H4 (cell line): ENCODE data around the gene DEPDC5. TPM values are rescaled to one million over a fixed set of nuclear protein-coding genes. Genes with fewer than 3 reads are reported as not detected.

Source experiments
- DNase-seq: peaks from one replicate; pipeline ENCODE4 v3.0.0-alpha.2; 2015; ENCODE audit warnings: low spot score
- total RNA-seq: library from RNA; depleted of rRNA; stranded (reverse); fragments of >200 nt; shearing (Covaris generic); gene quantifications from 2 replicates; pipeline ENCODE4 v1.2.3, GENCODE V29; 2014

The DEPDC5 gene
- total RNA-seq, 1 experiment from 2014 or later: 5.6 TPM

DNA sequence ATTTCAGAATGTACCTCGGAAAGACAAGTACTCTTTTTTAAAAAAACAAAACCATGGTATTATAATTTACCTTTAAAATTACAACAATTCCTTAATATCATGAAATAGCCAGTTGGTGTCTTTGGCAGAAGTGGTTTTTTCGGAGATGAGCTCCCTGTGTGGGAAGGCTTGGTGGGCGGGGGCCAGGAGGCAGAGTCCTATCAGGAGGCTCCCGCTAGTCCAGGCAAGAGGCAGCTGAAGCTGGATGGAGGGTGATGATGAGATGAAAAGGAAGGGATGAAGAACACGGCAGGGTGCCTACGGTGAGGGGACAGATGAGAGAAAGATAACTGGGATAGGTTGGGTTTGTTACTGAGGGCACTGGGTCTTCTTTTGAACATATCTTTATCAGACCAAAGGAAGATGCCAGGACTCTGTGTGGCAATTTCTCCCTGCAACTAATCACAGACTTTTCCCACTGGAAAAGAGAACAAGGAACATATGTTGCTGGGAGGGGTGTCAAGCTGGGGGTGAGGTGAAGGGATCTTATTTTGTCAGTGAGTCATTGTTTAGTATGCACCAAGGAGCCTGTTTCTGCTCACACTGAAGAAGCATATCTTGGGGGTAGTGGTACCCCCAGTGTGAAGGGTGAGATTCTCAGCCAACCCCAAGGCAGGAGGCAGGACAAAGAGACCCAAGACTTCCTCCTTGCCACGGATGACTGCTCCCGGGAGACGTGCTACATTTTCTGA is 99.0 kb downstream of the DEPDC5 start:
- DNase-seq: no peak

DNA sequence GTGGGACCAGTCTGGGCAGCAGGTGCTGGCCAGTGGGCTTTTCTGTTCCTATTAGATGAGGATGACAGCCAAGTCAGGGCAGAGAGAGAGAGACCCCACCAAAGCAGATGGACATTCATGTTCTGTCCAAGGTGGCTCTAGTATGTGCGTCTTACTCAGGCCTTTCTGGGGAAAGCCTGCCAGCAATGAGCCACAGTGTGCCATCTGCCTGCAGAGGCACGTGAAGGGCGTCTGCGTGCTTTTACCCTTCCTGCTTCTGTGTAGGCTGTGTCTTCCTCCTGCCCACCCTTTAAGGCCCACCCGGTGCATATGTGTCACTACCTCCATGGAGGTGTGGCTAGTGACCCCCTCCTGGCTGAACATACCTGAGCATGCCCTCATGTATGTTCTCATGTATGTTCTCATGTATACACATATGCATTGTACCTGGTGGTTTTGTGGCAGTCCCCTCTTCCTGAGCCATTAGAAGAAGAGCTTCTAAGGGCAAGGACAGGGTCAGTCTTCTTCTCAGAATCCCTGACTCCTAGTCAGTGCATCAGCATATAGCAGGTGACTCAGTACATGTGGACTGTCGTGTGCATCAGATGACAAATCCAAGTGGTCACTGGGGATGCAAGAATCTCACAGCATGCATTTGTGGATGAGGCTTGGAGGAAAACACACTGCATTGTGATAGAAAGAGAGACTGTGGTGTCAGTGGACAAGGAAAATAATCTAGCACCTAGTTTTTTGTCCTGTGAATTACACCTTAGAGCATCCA is 100.1 kb downstream of the DEPDC5 start:
- no peak for DNase-seq

DNA sequence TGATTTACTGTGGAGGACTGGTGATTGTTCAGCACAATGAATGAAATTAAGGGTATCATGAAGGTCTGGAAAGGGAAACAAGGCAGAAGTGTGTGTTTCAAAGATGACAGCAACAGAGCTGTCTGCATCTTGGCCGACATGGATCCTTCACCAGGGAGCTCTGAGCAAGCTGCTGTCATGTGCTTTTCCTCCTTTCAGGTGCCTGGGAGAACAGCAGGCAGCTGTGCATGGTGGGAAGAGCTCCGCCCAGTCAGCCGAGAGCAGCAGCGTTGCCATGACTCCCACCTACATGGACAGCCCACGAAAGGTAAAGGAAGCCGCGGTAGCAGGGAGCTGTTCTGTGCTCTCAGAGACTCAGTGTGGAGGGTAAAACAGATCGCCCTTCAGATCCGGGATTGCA is 103.4 kb downstream of the DEPDC5 start:
- no peak for DNase-seq

DNA sequence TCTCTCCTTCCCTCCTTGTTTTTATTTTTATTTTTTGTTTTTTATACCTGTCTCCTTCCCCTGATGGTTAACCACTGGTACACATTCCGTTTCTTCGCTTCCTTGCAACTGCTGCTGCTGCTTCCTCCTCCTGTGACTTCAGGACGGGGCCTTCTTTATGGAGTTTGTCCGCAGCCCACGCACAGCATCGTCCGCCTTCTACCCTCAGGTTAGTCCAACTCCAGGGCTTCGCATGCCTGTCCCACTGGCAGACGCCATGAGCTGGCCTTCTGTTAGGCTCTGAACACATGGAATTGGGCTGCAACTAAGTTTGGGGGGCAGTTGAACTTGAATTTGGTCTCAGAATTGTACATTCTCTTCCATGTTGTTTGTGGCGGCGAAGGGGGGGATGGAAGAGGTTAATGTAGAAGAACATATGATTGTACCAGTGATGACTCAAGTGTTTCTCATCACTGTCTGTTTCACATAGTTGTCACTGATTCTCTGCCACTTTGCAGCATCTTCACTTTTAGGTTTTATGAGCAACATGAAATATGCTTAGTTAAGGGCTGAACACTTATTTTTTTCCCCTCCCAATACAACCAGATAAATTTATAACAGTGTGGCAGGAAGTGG is 107.5 kb downstream of the DEPDC5 start:
- DNase-seq: no peak

DNA sequence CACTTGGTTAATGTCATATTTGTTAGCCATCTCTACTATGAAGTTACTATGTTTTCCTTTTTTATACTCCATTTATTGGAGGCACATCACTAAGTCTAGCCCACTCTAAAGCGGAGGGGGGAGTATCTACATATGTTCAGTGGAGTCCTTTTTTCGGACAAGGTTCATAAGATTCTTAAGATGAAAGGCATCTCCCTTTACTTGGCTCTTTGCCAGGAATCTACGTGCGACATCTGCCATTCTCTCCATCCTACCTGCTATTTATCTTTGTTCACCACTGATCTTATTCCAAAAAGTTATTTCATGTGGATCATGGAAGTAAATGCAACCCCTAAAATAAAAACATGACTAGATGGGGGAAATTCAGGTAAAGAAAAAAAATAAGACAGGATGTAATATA is 113.1 kb downstream of the DEPDC5 start:
- DNase-seq: no peak

DNA sequence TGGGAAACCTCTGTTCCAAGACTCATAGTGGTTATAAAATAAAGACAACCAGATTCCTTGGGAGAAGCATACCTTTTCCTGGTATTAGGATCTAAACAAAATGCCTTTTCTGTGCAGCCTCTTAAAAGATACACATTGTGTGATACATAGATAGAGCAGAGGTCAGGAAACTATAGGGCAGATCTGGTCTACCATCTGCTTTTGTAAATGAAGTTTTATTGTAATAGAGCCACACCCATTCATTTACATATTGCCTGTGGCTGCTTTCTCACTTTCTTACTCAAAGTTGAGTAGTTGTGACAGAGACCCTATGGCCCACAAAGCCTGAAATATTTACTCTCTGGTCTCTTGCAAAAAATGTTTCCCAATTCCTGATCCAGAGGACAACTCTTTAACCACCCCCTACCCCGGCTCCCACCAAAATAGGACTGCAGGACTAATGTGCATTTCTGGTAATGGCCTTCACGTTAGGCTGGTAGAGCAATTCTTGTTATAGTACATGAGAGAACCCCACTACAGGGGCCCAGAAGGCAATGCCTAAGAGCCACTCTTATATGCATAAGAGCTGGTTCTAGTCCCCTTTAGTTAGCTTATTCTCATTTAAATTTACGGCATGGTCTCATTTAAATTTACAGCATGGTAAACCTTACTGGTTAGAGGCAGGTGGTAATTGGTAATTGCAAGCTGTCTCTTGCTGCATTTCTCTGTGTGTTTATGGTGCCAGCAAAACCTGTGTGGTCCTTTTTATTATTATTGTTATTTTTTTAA is 113.8 kb downstream of the DEPDC5 start:
- no peak for DNase-seq

DNA sequence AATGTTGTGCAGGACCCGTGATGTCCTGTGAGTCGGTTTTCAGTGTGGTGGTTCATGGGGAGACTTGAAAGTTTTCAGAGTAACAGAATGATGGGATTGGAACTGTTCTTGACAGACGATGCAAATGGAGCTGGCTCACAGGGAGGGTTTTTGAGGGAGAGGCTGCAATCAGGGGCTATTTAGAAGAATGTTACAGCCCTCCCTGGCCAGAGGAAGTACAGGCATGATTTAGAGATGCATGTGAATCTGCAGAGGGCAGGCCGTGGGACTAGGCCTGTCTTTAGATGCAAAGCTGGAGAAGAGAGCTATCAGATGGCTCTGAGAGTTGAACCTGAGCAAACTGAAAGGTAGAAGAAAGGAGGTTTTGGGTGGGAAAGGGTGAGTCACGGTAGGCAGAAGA is 115.9 kb downstream of the DEPDC5 start:
- no peak for DNase-seq

DNA sequence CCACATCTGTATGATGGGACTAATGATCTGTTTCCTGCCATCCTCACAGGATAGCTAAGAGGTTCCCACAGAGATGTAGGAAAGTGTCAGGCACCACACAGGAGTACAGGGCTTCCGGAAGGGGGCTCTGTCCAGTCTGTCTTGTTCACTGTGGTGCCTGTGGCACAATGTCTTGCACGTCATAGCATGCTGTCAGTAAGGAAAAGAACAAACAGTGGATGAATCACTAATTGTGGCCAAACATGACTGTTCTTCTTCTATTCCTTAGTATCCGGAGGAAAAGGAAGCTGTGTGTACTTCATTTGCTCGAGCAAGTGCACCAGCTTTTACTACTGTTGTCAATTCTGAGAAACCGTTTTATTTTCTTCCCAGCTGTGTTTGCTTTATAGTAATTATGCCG is 117.1 kb downstream of the DEPDC5 start:
- peak; percentile 68 for DNase-seq

DNA sequence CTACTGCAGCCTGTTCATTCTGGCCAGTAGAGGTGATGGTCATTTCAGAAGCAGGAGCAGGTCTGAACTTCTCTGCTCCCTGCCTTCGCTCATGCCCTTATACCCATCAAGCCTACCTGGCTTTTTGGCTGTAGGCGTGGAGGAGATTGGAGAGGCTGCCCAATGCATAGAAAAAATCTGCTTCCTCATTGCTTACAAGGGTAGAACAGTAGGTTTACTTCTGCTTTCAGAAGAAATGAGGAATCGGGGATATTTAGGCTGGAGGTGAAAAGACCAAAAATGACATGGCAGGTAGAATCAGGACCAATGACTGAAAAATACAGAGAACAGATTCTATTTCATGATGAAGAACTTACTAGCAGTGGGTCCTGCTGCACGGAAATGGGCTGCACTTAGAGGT is 117.7 kb downstream of the DEPDC5 start:
- DNase-seq: no peak

DNA sequence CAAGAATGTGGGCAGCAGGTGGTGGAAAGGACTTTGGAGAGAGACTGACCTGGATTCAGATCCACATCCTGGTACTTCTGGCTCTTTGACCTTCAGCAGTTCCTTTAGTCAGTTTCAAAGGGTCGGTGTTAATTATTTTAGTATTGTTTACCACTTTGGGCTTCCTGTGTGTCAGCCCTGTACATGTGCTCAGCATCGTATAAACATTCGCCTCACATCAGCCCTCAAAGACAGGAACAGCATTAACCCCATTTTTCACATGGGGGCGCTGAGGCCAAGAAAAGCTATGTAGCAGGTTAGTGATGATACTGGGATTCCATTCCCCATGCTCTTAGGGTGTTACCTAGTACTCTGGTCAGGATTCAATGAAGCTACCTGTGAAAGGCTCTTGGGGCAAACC is 118.4 kb downstream of the DEPDC5 start:
- DNase-seq: no peak

DNA sequence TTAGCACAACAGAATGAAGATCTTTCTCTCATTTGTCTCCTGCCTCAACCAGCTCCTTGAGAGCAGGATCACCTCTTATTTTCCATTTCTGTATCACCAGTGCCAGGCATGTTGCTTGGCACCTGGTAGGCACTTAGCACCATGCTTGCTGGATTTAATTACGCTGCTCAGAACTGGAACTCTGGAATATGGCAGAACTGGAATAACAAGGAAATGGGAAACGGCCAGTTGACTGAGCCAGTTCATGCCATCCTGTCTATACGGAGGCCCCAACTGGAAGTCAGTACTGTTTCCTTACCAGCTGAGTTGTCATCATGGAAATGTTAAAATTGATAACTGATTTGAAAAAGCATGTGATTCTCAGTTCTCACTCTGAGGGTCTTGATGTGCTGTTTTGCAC is 121.0 kb downstream of the DEPDC5 start:
- DNase-seq: no peak

DNA sequence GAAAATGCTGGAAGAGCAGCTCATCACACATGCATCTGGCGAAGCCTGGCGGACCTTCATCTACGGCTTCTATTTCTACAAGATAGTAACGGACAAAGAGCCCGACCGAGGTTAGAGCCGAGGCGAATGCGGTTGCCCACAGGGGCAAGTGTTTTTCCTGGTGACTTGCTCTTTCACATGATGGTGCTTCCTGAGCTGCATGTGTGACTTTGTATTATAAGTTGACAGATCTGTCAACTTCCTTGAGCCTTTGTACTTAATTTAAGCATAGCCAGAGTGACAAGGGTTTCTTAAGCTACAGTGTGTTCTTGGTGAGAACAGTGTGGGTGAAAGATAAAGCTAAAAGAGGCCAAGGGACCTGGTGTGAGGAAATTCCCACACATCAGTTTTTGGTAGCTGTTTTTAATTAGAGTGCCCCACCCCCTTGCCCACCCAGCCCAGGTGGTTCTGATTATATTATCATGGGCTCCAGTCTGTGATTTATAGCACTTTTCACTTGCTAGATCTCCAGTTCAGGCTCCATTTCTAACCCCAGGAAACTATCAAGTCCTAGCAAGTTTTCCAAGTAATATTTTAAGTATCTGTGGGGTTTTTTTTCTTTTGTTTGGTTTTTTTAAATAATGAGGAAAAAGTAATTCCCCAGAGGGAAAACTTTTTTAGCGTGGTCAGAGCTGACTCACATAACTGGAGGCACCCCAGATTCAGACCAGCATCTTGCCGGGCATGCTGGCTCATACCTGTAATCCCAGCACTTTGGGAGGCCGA is 122.5 kb downstream of the DEPDC5 start:
- DNase-seq: no peak

DNA sequence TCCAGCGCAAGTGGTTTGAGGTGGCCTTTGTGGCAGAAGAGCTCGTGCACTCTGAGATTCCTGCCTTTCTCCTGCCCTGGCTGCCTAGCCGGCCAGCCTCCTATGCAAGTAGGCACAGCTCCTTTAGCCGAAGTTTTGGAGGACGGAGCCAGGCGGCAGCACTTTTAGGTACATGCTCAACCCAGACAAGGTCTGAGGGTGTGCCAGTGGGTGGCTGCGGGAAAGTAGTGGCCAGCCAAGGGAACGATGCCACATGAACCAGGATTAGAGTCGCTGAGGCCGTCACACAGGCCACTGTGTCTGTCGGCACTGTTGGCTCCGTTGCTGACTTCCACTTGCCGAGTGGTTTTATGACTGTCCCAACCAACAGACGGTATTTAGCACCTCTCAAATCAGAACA is 125.8 kb downstream of the DEPDC5 start:
- no peak for DNase-seq

DNA sequence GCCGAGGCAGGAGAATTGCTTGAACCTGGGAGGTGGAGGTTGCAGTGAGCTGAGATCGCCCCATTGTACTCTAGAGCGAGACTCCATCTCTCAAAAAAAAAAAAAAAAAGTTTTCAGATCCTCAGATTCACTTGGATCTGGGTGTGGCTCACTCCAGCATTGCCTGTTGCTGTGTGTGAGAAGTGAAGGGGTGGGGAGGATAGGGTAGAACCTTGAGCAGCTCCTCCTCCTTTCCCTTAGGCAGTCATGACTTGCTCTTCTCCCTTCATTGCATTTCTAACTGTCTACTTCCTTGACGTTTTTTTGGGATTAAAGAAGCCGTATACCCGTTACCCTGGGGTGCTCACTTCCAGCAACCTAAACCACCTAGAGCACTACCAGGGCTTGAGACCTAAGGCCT is 127.4 kb downstream of the DEPDC5 start:
- no peak for DNase-seq

DNA sequence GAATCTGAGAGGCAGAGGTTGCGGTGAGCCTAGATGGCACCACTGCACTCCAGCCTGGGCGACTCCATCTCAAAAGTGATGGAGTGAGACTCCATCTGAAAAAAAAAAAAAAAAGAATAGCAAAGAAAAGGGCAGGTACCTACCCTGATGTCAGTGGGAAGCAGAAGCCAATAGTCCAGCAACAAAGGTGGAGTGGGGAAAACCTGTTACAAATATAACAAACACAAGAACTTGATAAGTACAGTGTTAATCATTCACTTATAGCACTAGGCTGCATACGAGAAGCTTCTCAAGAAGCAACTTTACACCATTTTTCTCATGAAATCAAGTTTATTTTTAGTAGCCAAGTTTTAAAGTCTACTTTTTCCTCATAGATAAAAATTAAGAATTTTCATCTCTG is 128.0 kb downstream of the DEPDC5 start:
- DNase-seq: no peak

DNA sequence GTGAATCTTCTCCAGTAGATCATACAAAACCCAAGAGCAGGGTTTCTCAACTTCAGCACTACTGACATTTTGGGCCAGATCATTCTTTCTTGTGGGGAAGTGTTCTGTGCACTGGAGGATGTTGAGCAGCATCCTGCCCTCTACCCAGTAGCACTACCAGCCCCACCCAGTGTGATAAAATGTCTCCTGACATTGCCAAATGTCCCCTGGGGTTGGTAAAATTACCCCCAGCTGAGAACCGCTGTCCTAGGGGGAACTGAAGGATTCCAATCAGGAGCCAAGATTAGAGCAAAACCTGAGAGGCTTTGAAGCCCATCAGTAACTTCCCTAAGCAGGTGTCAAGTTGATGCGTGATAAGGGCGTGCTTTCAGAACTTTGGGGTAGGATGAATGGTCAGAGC is 129.2 kb downstream of the DEPDC5 start:
- DNase-seq: no peak

DNA sequence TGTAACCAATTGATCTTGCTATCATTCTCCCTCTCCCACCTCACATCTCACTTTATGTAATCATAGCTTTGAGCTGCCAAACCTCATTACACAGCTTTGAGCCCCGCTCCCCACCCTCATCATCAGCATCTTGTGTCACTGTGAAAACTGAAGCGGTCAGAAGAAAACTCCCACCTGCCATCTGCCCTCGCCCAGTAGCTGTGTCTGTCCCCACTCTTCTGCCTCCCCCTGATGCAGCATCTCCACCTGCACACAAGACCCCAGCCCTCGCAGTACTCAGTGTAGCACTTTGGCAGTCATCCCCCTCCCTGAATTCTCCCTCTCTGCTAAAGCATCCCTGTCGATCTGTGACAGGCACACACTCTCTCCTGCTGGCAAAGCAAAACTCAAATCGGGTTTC is 130.2 kb downstream of the DEPDC5 start:
- no peak for DNase-seq

DNA sequence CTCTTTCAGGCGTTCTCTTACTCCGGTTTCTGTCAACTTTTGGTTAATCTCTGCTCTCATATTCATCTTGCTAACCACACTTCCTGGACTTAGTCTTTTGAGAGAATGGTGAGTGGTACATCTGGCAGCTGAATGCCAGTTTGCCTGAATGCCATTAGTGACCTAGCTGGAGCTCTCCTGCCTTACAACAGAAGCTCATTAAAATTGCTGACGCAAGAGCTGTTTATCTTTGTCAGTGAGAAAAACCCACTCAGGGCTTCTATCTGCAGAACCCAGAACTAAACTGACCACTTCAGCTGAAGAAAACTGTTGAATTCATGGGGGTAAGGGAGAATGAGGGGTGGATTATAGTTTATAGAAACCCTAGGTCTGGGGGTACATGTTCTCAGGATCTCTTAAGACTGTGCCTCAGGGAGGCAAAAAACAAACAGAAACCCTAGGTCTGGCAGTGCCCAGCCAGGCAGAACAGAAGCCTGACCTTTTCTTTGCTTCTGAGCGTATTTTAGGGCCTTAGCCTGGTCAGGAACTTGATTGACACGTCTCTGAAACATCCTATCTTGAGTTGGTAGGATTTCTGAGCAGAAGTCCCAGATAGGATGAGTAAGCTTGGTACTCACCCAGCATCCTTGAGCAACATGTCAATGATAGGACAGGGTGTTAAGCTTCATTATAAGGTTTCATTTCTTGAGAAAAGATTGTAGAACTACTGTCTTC is 137.7 kb downstream of the DEPDC5 start:
- DNase-seq: peak; percentile 9

DNA sequence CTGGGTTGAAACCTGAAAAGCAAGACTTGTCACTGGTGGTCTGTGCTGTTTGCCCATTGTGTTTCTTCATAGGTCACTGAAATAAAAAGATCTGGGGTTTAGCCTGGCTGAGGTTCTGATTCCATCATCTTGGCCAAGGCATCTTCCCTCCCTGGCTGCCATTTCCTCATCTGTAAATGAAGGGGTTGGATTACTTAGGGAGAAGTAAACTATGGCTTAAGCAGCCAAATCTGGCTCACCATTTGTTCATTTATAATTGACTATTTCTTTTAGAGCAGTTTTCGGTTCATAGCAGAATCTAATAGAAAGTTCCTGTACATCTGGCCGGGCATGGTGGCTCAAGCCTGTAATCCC is 138.2 kb downstream of the DEPDC5 start:
- DNase-seq: no peak

DNA sequence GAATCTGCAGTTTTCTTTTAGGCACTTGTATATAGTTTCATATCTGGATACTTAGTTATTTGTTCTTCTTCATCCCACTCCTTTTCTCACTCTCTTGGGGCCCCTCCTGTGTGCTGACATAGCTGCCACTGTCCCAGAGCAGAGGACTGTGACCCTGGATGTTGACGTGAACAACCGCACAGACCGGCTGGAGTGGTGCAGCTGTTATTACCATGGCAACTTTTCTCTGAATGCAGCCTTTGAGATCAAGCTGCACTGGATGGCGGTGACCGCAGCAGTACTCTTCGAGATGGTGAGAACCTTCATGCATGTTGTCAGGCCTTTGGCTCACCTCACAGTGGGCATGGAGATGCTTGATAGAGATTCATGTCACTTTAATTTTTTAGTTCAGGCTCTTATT is 139.6 kb downstream of the DEPDC5 start:
- no peak for DNase-seq
